Ascending aorta (tissue), 2 donors: ENCODE measurements around the gene RGMB. TPM values are rescaled to one million over a fixed set of nuclear protein-coding genes. Genes with fewer than 3 reads are reported as not detected.

Experiments
- DNase-seq, 2 donors: peaks; one replicate each; pipeline ENCODE4 v3.0.0-alpha.2; 2019; ENCODE audit warnings: low spot score in 2 of 2
- H3K27ac ChIP-seq, 2 donors: fragments of 200-600 bp; sonication (generic); one replicate each; pipeline ENCODE4 v1.5.1; 2016 to 2017; ENCODE audit warnings: mild to moderate bottlenecking in 1 of 2
- H3K27me3 ChIP-seq: fragments of 200-600 bp; sonication (generic); one replicate; pipeline ENCODE4 v1.5.1; 2017
- H3K36me3 ChIP-seq, 2 donors: fragments of 200-600 bp; sonication (generic); one replicate each; pipeline ENCODE4 v1.5.1; 2016
- H3K4me1 ChIP-seq, 2 donors: fragments of 200-600 bp; sonication (generic); one replicate each; pipeline ENCODE4 v1.5.1; 2016 to 2017; ENCODE audit warnings: mild to moderate bottlenecking in 1 of 2
- H3K4me3 ChIP-seq, 2 donors: fragments of 200-600 bp; sonication (generic); one replicate each; pipeline ENCODE4 v1.5.1; 2016 to 2017; ENCODE audit warnings: mild to moderate bottlenecking in 1 of 2
- H3K9me3 ChIP-seq, 2 donors: fragments of 200-600 bp; sonication (generic); one replicate each; pipeline ENCODE4 v1.5.1; 2016
- CTCF ChIP-seq, 3 experiments: fragments of 200-600 bp in 2 of 3; fragments of 450-650 bp in 1 of 3; sonication (generic) in 2 of 3; IDR thresholded peaks; one replicate each; pipeline ENCODE4 v1.5.1; 2016 to 2019; ENCODE audit warnings: antibody characterized with exemption in 3 of 3, mild to moderate bottlenecking in 1 of 3, moderate library complexity in 1 of 3
- intact Hi-C: fragments of 100-400 bp; cut with DNase I; formaldehyde crosslinking; loops from one replicate; pipeline ENCODE4 v1.15.1; 2023
- total RNA-seq: library from RNA; depleted of rRNA; stranded (reverse); fragments of >200 nt; gene quantifications from one replicate; pipeline ENCODE4 v1.1.0, GENCODE V29; 2016

The RGMB gene
- total RNA-seq, 1 donor from 2014 or later = 20.9 TPM

GRCh38 chr5:98781964-98782363 lies 8.5 kb downstream of the RGMB start:
- Histone ChIP-seq H3K36me3 (peaks cover 0 to 4% of the 10 kb centered on the region in 2 donors), H3K9me3 (no peaks in the 10 kb centered on the region), H3K27me3 (no peaks in the 10 kb centered on the region), H3K4me1 (no peaks in the 10 kb centered on the region), H3K27ac (no peak overlapping the region), H3K4me3 (no peak overlapping the region)
- intact Hi-C loops = no loop called here
- DNase-seq = no peak
- no peak for TF ChIP-seq CTCF (IDR thresholded peaks at IDR 0.05)

GRCh38 chr5:98783051-98783649 lies 9.7 kb downstream of the RGMB start:
- Histone ChIP-seq H3K27me3 (no peaks in the 10 kb centered on the region), H3K4me1 (no peaks in the 10 kb centered on the region), H3K36me3 (peaks cover 0 to 4% of the 10 kb centered on the region in 2 donors), H3K9me3 (no peaks in the 10 kb centered on the region), H3K4me3 (no peak overlapping the region), H3K27ac (no peak overlapping the region)
- intact Hi-C loops = no loop called here
- TF ChIP-seq CTCF (IDR thresholded peaks at IDR 0.05) = no peak
- DNase-seq = no peak

GRCh38 chr5:98784411-98784810 lies 10.9 kb downstream of the RGMB start:
- no peaks in the 10 kb centered on the region for H3K4me1 ChIP-seq
- H3K4me3 ChIP-seq = no peak overlapping the region
- intact Hi-C loops = no loop called here
- H3K36me3 ChIP-seq = peaks cover 0 to 4% of the 10 kb centered on the region in 2 donors
- DNase-seq = no peak
- no peak for TF ChIP-seq CTCF (IDR thresholded peaks at IDR 0.05)
- H3K27ac ChIP-seq = no peak overlapping the region
- no peaks in the 10 kb centered on the region for H3K27me3 ChIP-seq
- H3K9me3 ChIP-seq = no peaks in the 10 kb centered on the region

GRCh38 chr5:98785244-98785643 lies 11.8 kb downstream of the RGMB start:
- no peaks in the 10 kb centered on the region for H3K36me3 ChIP-seq
- H3K4me3 ChIP-seq = no peak overlapping the region
- H3K27me3 ChIP-seq = no peaks in the 10 kb centered on the region
- intact Hi-C loops = no loop called here
- TF ChIP-seq CTCF (IDR thresholded peaks at IDR 0.05) = no peak
- DNase-seq = no peak
- H3K4me1 ChIP-seq = no peaks in the 10 kb centered on the region
- no peak overlapping the region for H3K27ac ChIP-seq
- H3K9me3 ChIP-seq = no peaks in the 10 kb centered on the region

GRCh38 chr5:98786191-98786853 lies 12.9 kb downstream of the RGMB start:
- H3K27me3 ChIP-seq = no peaks in the 10 kb centered on the region
- no peaks in the 10 kb centered on the region for H3K9me3 ChIP-seq
- no peaks in the 10 kb centered on the region for H3K4me1 ChIP-seq
- H3K27ac ChIP-seq = no peak overlapping the region
- TF ChIP-seq CTCF (IDR thresholded peaks at IDR 0.05) = no peak
- no peak for DNase-seq
- no peaks in the 10 kb centered on the region for H3K36me3 ChIP-seq
- intact Hi-C loops = no loop called here
- H3K4me3 ChIP-seq = no peak overlapping the region
